Left lung (tissue), 10 donors: Measurements from ENCODE around the gene B3GALT6. TPM values are rescaled to one million over a fixed set of nuclear protein-coding genes. Genes with fewer than 3 reads are reported as not detected.

Source experiments
- ATAC-seq: fragments of 200-7000 bp; cut with Tn5 transposase; one replicate; pipeline ENCODE4 v1.9.1; 2020; ENCODE audit warnings: moderate library complexity
- DNase-seq, 4 donors: peaks; one replicate each; pipeline ENCODE4 v3.0.0-alpha.2; 2013 to 2020
- H3K27ac ChIP-seq, 2 donors: fragments of 200-600 bp; sonication (generic) in 1 of 2; one replicate each; pipeline versions ENCODE4 v1.5.0 to v1.8.0; 2020 to 2021
- H3K27me3 ChIP-seq, 2 donors: fragments of 200-600 bp; sonication (generic) in 1 of 2; one replicate each; pipeline versions ENCODE4 v1.5.0 to v1.8.0; 2020 to 2021
- H3K36me3 ChIP-seq, 2 donors: fragments of 200-600 bp; sonication (generic) in 1 of 2; one replicate each; pipeline versions ENCODE4 v1.5.0 to v1.8.0; 2020 to 2021
- H3K4me1 ChIP-seq, 2 donors: fragments of 200-600 bp; one replicate each; pipeline ENCODE4 v1.8.0; 2021
- H3K4me3 ChIP-seq, 2 donors: fragments of 200-600 bp; sonication (generic) in 1 of 2; one replicate each; pipeline versions ENCODE4 v1.5.0 to v1.8.0; 2020 to 2021; ENCODE audit warnings: mild to moderate bottlenecking in 1 of 2
- H3K9me3 ChIP-seq, 2 donors: fragments of 200-600 bp; sonication (generic) in 1 of 2; one replicate each; pipeline versions ENCODE4 v1.5.0 to v1.8.0; 2020 to 2021
- CTCF ChIP-seq, 2 donors: fragments of 200-600 bp; sonication (generic) in 1 of 2; IDR thresholded peaks; one replicate each; pipeline versions ENCODE4 v1.5.0 to v1.8.0; 2021; ENCODE audit warnings: antibody characterized with exemption in 2 of 2
- intact Hi-C, 2 donors: fragments of 100-400 bp; cut with DNase I; formaldehyde crosslinking; loops; one replicate each; pipeline versions ENCODE4 v1.11.2 to v1.14.2; 2022
- polyA plus RNA-seq, 6 donors: library from polyadenylated mRNA; unstranded; fragments of 120-200 nt; gene quantifications; one replicate each; pipeline ENCODE4 v1.2.1, GENCODE V29; 2013; ENCODE audit not compliant: insufficient read length in 6 of 6
- total RNA-seq, 2 donors: library from RNA; stranded (reverse); fragmentation: NEBNext Ultra II Directional; extraction: Animal tissue kit (Norgen Biotek cat#: 25700); gene quantifications; one replicate each; pipeline ENCODE4 v1.2.1, GENCODE V29; 2021
- donor health status: DM: no; HTN: yes; CAD: no.
- donor health status: DM: no; HTN: no; CAD: no.

Gene B3GALT6
- total and polyA plus RNA-seq, 8 donors: 12.6 to 25.2 (median 17.8) TPM

- peak; percentile 98 for ATAC-seq
Measured at GRCh38 chr1:1273512-1274298, 41.7 kb downstream of the B3GALT6 start, which contains the start of gene UBE2J2. TSS of gene UBE2J2 (minus strand) at chr1:1273854. CDS start at chr1:1267992, 5,862 bp downstream.

DNA sequence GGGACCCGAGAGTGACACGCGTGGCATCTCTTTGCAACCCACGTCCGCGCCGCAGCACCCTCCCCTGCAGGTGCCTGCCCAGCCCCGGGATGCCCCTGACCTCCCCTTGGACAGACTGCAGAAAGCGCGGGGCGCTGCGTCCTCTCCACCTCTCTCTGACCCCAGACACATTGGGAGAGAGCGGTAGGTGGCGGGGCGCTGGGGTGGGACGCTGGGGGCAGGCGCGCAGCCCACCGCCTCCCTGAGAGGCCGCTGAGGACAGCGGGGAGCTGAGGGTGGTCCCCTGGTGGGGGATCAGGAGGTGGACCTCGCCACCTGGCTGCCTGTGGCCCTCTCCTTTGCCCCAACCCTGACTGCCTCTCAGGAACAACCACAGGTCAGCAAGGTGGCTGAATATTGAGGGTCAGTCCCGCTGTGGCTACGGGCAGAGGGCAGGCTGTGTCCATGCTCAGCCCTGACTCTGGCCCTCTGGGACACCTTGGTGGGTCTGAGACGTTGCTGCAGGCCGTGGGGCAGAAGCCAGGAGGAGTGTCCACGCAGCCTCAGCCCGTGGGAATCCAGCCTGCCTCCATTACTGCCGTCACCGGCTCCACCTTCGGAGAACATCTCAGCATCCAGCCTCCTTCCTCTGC, 42.4 kb downstream of the B3GALT6 start:
- Histone ChIP-seq H3K27me3 (no peaks in the 10 kb centered on the region), H3K36me3 (no peaks in the 10 kb centered on the region), H3K4me1 (peaks cover 22 to 41% of the 10 kb centered on the region in 2 donors), H3K4me3 (peak overlapping the region; percentile 83 to 94), H3K9me3 (no peaks in the 10 kb centered on the region), H3K27ac (peak overlapping the region; percentile 39 to 80)
- intact Hi-C loops: no loop called here
- DNase-seq (no peak), ATAC-seq (no peak)
- no peak for TF ChIP-seq CTCF (IDR thresholded peaks at IDR 0.05)

More at GRCh38 chr1:1273512-1274298, 41.7 kb downstream of the B3GALT6 start, which contains the start of gene UBE2J2:
- H3K27me3 ChIP-seq: no peaks in the 10 kb centered on the region
- no peak for TF ChIP-seq CTCF (IDR thresholded peaks at IDR 0.05)
- H3K4me1 ChIP-seq: peaks cover 22 to 41% of the 10 kb centered on the region in 2 donors
- peak within 1 kb of the TSS; percentile 56 to 80 for H3K27ac ChIP-seq
- peak; percentile 86 to 99 (median 95) for DNase-seq
- H3K36me3 ChIP-seq: peaks cover 0 to 3% of the 10 kb centered on the region in 2 donors
- peak within 1 kb of the TSS; percentile 83 to 94 for H3K4me3 ChIP-seq
- intact Hi-C loops: no loop called here
- H3K9me3 ChIP-seq: no peaks in the 10 kb centered on the region

DNA sequence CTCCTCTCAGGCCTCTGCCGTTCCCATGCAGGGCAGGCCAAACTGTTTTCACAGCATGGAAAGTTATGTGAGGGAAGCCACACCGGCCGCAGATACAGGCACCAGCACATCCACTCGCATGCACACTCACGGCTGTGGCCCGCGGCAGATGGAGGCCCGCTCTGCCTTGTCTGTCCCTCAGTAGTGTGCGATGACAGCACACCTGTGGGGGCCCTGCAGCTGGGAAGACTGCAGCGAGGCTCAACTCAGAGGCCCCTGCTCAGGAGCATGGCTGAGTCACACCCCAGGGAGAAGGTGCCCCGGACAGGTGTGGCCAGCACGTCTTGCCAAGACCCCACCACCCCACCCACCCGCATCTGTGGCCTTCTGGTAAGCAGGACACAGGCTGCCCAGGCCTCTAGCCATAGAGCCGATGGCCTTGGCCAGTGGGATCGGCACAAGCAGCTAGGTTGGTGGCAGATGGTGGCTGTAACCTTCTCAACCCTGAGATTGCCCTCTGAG, 42.9 kb downstream of the B3GALT6 start:
- intact Hi-C loops: no loop called here
- TF ChIP-seq CTCF (IDR thresholded peaks at IDR 0.05): no peak
- Histone ChIP-seq H3K4me1 (peaks cover 22 to 38% of the 10 kb centered on the region in 2 donors), H3K36me3 (no peaks in the 10 kb centered on the region), H3K4me3 (peak overlapping the region in 1 of 2 donors; percentile 94), H3K27ac (no peak overlapping the region), H3K27me3 (no peaks in the 10 kb centered on the region), H3K9me3 (no peaks in the 10 kb centered on the region)
- DNase-seq (no peak), ATAC-seq (no peak)

DNA sequence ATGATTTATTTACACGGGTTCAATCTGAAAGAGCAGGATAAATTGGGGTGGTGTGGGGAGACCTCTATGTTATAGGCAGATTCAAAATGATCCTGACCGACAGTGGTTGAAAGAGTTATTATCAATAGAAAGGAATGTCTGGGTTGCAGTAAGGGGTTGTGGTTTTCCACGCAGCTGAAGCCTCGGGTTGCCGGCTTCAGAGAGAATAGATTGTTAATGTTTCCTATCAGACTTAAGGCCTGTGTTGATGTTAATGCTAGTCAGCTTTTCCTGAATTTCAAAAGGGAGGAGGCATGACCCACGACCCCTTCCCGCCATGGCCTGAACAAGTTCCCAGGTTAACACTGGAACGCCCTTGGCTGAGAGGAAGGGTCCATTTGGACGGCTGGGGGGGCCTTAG, 43.8 kb downstream of the B3GALT6 start:
- DNase-seq: no peak
- intact Hi-C loops: no loop called here
- H3K4me1 ChIP-seq: peaks cover 22 to 31% of the 10 kb centered on the region in 2 donors
- no peaks in the 10 kb centered on the region for H3K27me3 ChIP-seq
- H3K27ac ChIP-seq: no peak overlapping the region
- no peaks in the 10 kb centered on the region for H3K9me3 ChIP-seq
- no peaks in the 10 kb centered on the region for H3K36me3 ChIP-seq
- no peak for ATAC-seq
- no peak overlapping the region for H3K4me3 ChIP-seq
- TF ChIP-seq CTCF (IDR thresholded peaks at IDR 0.05): no peak

GRCh38 chr1:1278620-1279019, 46.6 kb downstream of the B3GALT6 start:
- TF ChIP-seq CTCF (IDR thresholded peaks at IDR 0.05): no peak
- intact Hi-C loops: no loop called here
- DNase-seq (no peak), ATAC-seq (no peak)
- Histone ChIP-seq H3K9me3 (no peaks in the 10 kb centered on the region), H3K36me3 (no peaks in the 10 kb centered on the region), H3K4me3 (no peak overlapping the region), H3K4me1 (peaks cover 5 to 8% of the 10 kb centered on the region in 2 donors), H3K27ac (no peak overlapping the region), H3K27me3 (peaks cover 0 to 7% of the 10 kb centered on the region in 2 donors)
